ENCODE results near the gene DNAJC27.

DNA sequence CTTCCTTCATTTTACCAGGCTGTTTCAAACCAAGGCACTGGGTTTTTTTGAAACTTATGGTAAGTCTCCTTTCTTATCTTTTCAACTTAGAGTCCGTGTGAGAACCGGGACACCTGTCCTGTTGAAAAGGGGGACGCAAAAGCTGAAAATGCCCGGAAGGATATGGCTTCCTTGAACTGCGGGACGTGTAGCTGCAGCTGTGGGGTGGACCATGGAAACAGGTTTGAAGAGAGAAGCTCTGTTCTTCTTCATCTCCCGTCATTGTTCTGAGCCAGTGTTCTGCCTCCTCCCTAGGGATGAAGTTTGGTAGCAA, 29.5 kb upstream of the DNAJC27 start:
- TF ChIP-seq, protein P1, sequence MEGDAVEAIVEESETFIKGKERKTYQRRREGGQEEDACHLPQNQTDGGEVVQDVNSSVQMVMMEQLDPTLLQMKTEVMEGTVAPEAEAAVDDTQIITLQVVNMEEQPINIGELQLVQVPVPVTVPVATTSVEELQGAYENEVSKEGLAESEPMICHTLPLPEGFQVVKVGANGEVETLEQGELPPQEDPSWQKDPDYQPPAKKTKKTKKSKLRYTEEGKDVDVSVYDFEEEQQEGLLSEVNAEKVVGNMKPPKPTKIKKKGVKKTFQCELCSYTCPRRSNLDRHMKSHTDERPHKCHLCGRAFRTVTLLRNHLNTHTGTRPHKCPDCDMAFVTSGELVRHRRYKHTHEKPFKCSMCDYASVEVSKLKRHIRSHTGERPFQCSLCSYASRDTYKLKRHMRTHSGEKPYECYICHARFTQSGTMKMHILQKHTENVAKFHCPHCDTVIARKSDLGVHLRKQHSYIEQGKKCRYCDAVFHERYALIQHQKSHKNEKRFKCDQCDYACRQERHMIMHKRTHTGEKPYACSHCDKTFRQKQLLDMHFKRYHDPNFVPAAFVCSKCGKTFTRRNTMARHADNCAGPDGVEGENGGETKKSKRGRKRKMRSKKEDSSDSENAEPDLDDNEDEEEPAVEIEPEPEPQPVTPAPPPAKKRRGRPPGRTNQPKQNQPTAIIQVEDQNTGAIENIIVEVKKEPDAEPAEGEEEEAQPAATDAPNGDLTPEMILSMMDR (IDR thresholded peaks at IDR 0.05): no peak
- TF ChIP-seq POLR2A (IDR thresholded peaks at IDR 0.05) (no peak), EP300 (IDR thresholded peaks at IDR 0.05) (no peak)

Data from upper lobe of left lung (tissue), 4 donors.